Smooth muscle cell (in vitro differentiated cells): Measurements from ENCODE around the gene MGST2. TPM values are rescaled to one million over a fixed set of nuclear protein-coding genes. Genes with fewer than 3 reads are reported as not detected.

Experiments used
- DNase-seq: peaks from one replicate; lab custom pipeline; 2025; ENCODE audit not compliant: unreplicated experiment; lab: John Stamatoyannopoulos, UW
- H2AFZ ChIP-seq: fragments of 200-600 bp; sonication (generic); 2 replicates; pipeline ENCODE4 v1.6.0; 2016; ENCODE audit warnings: antibody characterized with exemption, low read depth, mild to moderate bottlenecking
- H3F3A ChIP-seq: fragments of 200-600 bp; sonication (generic); 2 replicates; pipeline ENCODE4 v1.6.0; 2017; ENCODE audit warnings: antibody characterized with exemption, low read depth
- H3K27ac ChIP-seq: fragments of 200-600 bp; sonication (generic); 2 replicates; pipeline ENCODE4 v1.5.1; 2016; ENCODE audit warnings: low read depth, mild to moderate bottlenecking
- H3K27me3 ChIP-seq: fragments of 200-600 bp; sonication (generic); 2 replicates; pipeline ENCODE4 v1.6.1; 2016; ENCODE audit warnings: low read depth, mild to moderate bottlenecking
- H3K36me3 ChIP-seq: fragments of 200-600 bp; sonication (generic); 2 replicates; pipeline ENCODE4 v1.5.1; 2016; ENCODE audit warnings: low read depth
- H3K4me1 ChIP-seq: fragments of 200-600 bp; sonication (generic); 2 replicates; pipeline ENCODE4 v1.5.1; 2016; ENCODE audit warnings: low read depth
- H3K4me2 ChIP-seq: fragments of 200-600 bp; sonication (generic); 2 replicates; pipeline ENCODE4 v1.6.0; 2016; ENCODE audit warnings: mild to moderate bottlenecking
- H3K4me3 ChIP-seq: fragments of 200-600 bp; sonication (generic); 2 replicates; pipeline ENCODE4 v1.5.1; 2016; ENCODE audit warnings: mild to moderate bottlenecking
- H3K79me2 ChIP-seq: fragments of 200-600 bp; sonication (generic); 2 replicates; pipeline ENCODE4 v1.6.0; 2016; ENCODE audit warnings: low read depth, mild to moderate bottlenecking
- H3K9ac ChIP-seq: fragments of 200-600 bp; sonication (generic); 2 replicates; pipeline ENCODE4 v1.6.0; 2016; ENCODE audit warnings: low read depth
- H3K9me3 ChIP-seq: fragments of 200-600 bp; sonication (generic); replicated peaks from 2 replicates; pipeline ENCODE4 v1.5.1; 2016; ENCODE audit warnings: low read depth
- H4K20me1 ChIP-seq: fragments of 200-600 bp; sonication (generic); 2 replicates; pipeline ENCODE4 v1.6.0; 2016; ENCODE audit warnings: low read depth
- WGBS: methylation state at CpG from one replicate; pipeline ENCODE4 v1.1.7; 2016; ENCODE audit warnings: low lambda C conversion rate; 5-methylcytosine and 5-hydroxymethylcytosine counted together
- polyA plus RNA-seq: library from polyadenylated mRNA; unstranded; fragments of >200 nt; fragmentation: Nextera tagmentation; extraction: Ambion mirVana; gene quantifications from 2 replicates; pipeline ENCODE4 v1.2.1, GENCODE V29; 2016
- total RNA-seq: library from RNA; depleted of rRNA; stranded (reverse); fragments of >200 nt; gene quantifications from 2 replicates; pipeline ENCODE4 v1.2.3, GENCODE V29; 2014
- TF ChIP-seq, protein P1 (sequence below): fragments of 200-600 bp; sonication (generic); IDR thresholded peaks from 2 replicates; pipeline ENCODE4 v1.5.1; 2017; ENCODE audit warnings: borderline replicate concordance, mild to moderate bottlenecking, antibody characterized with exemption; ENCODE audit not compliant: insufficient read depth, poor library complexity, severe bottlenecking

MGST2 gene
- total and polyA plus RNA-seq, 2 experiments from 2014 or later, result 27.8 to 51.1 TPM

- TF ChIP-seq, protein P1, sequence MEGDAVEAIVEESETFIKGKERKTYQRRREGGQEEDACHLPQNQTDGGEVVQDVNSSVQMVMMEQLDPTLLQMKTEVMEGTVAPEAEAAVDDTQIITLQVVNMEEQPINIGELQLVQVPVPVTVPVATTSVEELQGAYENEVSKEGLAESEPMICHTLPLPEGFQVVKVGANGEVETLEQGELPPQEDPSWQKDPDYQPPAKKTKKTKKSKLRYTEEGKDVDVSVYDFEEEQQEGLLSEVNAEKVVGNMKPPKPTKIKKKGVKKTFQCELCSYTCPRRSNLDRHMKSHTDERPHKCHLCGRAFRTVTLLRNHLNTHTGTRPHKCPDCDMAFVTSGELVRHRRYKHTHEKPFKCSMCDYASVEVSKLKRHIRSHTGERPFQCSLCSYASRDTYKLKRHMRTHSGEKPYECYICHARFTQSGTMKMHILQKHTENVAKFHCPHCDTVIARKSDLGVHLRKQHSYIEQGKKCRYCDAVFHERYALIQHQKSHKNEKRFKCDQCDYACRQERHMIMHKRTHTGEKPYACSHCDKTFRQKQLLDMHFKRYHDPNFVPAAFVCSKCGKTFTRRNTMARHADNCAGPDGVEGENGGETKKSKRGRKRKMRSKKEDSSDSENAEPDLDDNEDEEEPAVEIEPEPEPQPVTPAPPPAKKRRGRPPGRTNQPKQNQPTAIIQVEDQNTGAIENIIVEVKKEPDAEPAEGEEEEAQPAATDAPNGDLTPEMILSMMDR, result no peak
- H3K4me2 ChIP-seq, result no peak overlapping the region
Observed at GRCh38 chr4:139663561-139664138, 2.0 kb upstream of the MGST2 start.

DNA sequence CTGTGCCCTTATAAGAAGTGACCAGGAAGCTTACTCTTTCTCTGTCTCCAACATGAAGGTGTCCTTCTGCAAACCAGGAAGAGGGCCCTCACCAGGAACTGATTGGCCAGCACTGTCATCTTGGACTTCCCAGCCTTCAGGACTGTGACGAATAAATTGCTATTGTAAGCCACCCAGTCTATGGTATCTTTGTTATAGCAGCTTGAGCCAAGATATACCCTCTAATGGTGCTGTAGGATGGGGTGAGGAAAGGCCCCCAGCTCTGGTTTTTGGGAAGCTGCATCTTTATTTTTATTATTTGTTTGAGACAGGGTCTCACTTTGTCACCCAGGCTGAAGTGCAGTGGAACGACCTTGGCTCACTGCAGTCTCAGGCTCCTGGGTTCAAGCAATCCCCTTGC, 1.2 kb upstream of the MGST2 start:
- TF ChIP-seq, protein P1, result no peak
- Histone ChIP-seq H3K4me2 (no peak overlapping the region), H3K79me2 (peaks cover 7% of the 10 kb centered on the region), H3F3A (peaks cover 12% of the 10 kb centered on the region), H3K27me3 (no peaks in the 10 kb centered on the region), H4K20me1 (no peaks in the 10 kb centered on the region), H3K4me1 (peaks cover 19% of the 10 kb centered on the region), H3K4me3 (no peak overlapping the region), H3K9me3 (no peaks in the 10 kb centered on the region), H3K27ac (no peak overlapping the region), H3K9ac (no peak overlapping the region), H3K36me3 (no peaks in the 10 kb centered on the region), H2AFZ (no peak overlapping the region)
- WGBS, result 90% methylated on average over 2 of the region's 2 CpGs
- no peak for DNase-seq

More at GRCh38 chr4:139663561-139664138, 2.0 kb upstream of the MGST2 start:
- DNase-seq, result no peak
- Histone ChIP-seq H2AFZ (no peak overlapping the region), H3F3A (peaks cover 12% of the 10 kb centered on the region), H3K79me2 (peaks cover 7% of the 10 kb centered on the region), H3K9me3 (no peaks in the 10 kb centered on the region), H4K20me1 (no peaks in the 10 kb centered on the region), H3K4me1 (peaks cover 20% of the 10 kb centered on the region), H3K27ac (no peak overlapping the region), H3K36me3 (no peaks in the 10 kb centered on the region), H3K9ac (no peak overlapping the region), H3K27me3 (no peaks in the 10 kb centered on the region), H3K4me3 (no peak overlapping the region)
- 86% methylated on average over 1 of the region's 1 CpG for WGBS

DNA sequence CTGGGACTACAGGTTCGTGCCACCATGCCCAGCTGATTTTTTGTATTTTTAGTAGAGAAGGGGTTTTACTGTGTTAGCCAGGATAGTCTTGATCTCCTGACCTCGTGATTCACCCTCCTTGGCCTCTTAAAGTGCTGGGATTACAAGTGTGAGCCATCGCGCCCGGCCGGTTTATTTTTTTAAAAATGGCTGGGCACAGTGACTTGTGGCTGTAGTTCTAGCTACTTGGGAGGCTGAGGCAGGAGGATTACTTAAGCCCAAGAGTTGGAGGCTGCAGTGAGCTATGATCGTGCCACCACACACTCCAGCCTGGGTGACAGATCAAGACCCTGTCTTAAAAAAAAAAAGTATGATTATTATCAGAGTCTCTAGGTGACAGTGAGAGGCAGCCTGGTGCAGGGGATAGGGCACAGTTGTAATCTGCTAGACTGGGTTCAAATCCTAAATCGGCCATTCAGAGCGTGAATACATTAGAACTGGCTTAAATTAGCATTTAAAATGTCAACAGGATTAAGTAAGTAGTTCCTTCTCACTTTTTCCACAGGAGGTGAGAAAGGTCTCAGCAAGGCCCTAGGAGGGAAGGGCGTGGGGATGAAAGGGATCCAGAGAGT, 435 bp upstream of the MGST2 start:
- H3K9me3 ChIP-seq, result no peaks in the 10 kb centered on the region
- 65% methylated on average over 10 of the region's 10 CpGs for WGBS
- H3K36me3 ChIP-seq, result no peaks in the 10 kb centered on the region
- H3K4me2 ChIP-seq, result peak overlapping the region; percentile 87
- H3K9ac ChIP-seq, result peak overlapping the region; percentile 63
- no peaks in the 10 kb centered on the region for H4K20me1 ChIP-seq
- peaks cover 19% of the 10 kb centered on the region for H3K4me1 ChIP-seq
- H2AFZ ChIP-seq, result peak overlapping the region; percentile 89
- H3F3A ChIP-seq, result peaks cover 12% of the 10 kb centered on the region
- H3K79me2 ChIP-seq, result peaks cover 7% of the 10 kb centered on the region
- peak overlapping the region; percentile 52 for H3K4me3 ChIP-seq
- TF ChIP-seq, protein P1, result no peak
- peak overlapping the region; percentile 82 for H3K27ac ChIP-seq
- DNase-seq, result no peak
- H3K27me3 ChIP-seq, result no peaks in the 10 kb centered on the region
